Prostate gland (tissue), 2 donors: Measurements from ENCODE around the gene SIAH2.

Experiments used
- CTCF ChIP-seq, 4 experiments: fragments of 200-600 bp in 2 of 4; fragments of 450-650 bp in 2 of 4; sonication (generic) in 2 of 4; IDR thresholded peaks; 1 replicate in 3 of 4; 2 replicates in 1 of 4; pipeline ENCODE4 v1.5.1; 2016 to 2019; ENCODE audit warnings: antibody characterized with exemption in 4 of 4, mild to moderate bottlenecking in 2 of 4, moderate library complexity in 2 of 4
- POLR2A ChIP-seq: fragments of 450-650 bp; IDR thresholded peaks from one replicate; pipeline ENCODE4 v1.6.1; 2016; ENCODE audit warnings: antibody characterized with exemption, mild to moderate bottlenecking

- no peak for TF ChIP-seq CTCF (IDR thresholded peaks at IDR 0.05)
- TF ChIP-seq POLR2A: no peak
Observed at GRCh38 chr3:150741497-150742140, 21.4 kb downstream of the SIAH2 start.
